Smooth muscle cell of bladder (primary cell): Measurements from ENCODE around the gene APOC3. TPM values are rescaled to one million over a fixed set of nuclear protein-coding genes. Genes with fewer than 3 reads are reported as not detected.

ENCODE experiments used
- total RNA-seq: library from RNA; depleted of rRNA; stranded (reverse); fragments of >200 nt; gene quantifications from 2 replicates; pipeline ENCODE4 v1.2.3, GENCODE V29; 2014

Gene APOC3
- not detected in 2 replicates for total RNA-seq

GRCh38 chr11:116829525-116830183, at the start of gene APOC3:
TSS of gene APOC3 (plus strand) at chr11:116829907. CDS start at chr11:116830583, 676 bp downstream.

GRCh38 chr11:116787786-116788486, 41.8 kb upstream of the APOC3 start, which contains the start of gene ZPR1:
TSS of gene ZPR1 (minus strand) at chr11:116788023. CDS start at chr11:116787990, 33 bp downstream.

GRCh38 chr11:116791813-116792143, 37.9 kb upstream of the APOC3 start, which contains the start of gene APOA5:
TSS of gene APOA5 (minus strand) at chr11:116791879. CDS start at chr11:116791860, 19 bp downstream.

GRCh38 chr11:116823031-116823843, 6.5 kb upstream of the APOC3 start, which contains the start of gene APOA4:
TSS of gene APOA4 (minus strand) at chr11:116823304. CDS start at chr11:116823191, 113 bp downstream.

GRCh38 chr11:116837231-116838091, 7.8 kb downstream of the APOC3 start, which contains the start of gene APOA1:
TSS of gene APOA1 (minus strand) at chr11:116837622. CDS start at chr11:116837387, 235 bp downstream.

Other genes with a start within 250 kb of the APOC3 start
- 10.4 and 14.0 TPM in 2 replicates for gene BUD13, start 56.9 kb upstream of the APOC3 start, total RNA-seq
- 29.4 and 37.6 TPM in 2 replicates for gene ZPR1, start 41.9 kb upstream of the APOC3 start, total RNA-seq
- gene APOA5, start 38.0 kb upstream of the APOC3 start, total RNA-seq: not detected in 2 replicates
- not detected in 2 replicates for gene APOA4, start 6.6 kb upstream of the APOC3 start, total RNA-seq
- 1.4 TPM in 1 of 2 replicates, not detected in the other for gene APOA1, start 7.7 kb downstream of the APOC3 start, total RNA-seq